Epithelial cell of proximal tubule (primary cell): Measurements from ENCODE around the gene PTGER3. TPM values are rescaled to one million over a fixed set of nuclear protein-coding genes. Genes with fewer than 3 reads are reported as not detected.

Source experiments
- DNase-seq: peaks from one replicate; pipeline ENCODE4 v3.0.0-alpha.2; 2011; ENCODE audit warnings: low read depth
- H3K4me3 ChIP-seq: 2 replicates; pipeline ENCODE4 v1.5.1; 2011; ENCODE audit warnings: low read depth, mild to moderate bottlenecking, low read length
- total RNA-seq: library from RNA; depleted of rRNA; stranded (reverse); fragments of >200 nt; gene quantifications from 2 replicates; pipeline ENCODE4 v1.2.3, GENCODE V29; 2015
- TF ChIP-seq, protein P1 (sequence below): conservative IDR thresholded peaks from 2 replicates; pipeline ENCODE4 v1.5.1; 2012; ENCODE audit warnings: low read depth, mild to moderate bottlenecking, low read length

The PTGER3 gene
- total RNA-seq, 1 donor from 2014 or later, result 0.75 TPM

- no peak overlapping the region for H3K4me3 ChIP-seq
- TF ChIP-seq, protein P1, sequence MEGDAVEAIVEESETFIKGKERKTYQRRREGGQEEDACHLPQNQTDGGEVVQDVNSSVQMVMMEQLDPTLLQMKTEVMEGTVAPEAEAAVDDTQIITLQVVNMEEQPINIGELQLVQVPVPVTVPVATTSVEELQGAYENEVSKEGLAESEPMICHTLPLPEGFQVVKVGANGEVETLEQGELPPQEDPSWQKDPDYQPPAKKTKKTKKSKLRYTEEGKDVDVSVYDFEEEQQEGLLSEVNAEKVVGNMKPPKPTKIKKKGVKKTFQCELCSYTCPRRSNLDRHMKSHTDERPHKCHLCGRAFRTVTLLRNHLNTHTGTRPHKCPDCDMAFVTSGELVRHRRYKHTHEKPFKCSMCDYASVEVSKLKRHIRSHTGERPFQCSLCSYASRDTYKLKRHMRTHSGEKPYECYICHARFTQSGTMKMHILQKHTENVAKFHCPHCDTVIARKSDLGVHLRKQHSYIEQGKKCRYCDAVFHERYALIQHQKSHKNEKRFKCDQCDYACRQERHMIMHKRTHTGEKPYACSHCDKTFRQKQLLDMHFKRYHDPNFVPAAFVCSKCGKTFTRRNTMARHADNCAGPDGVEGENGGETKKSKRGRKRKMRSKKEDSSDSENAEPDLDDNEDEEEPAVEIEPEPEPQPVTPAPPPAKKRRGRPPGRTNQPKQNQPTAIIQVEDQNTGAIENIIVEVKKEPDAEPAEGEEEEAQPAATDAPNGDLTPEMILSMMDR, result no peak
- no peak for DNase-seq
Measured at GRCh38 chr1:71041806-71042205, 5.8 kb downstream of the PTGER3 start.

DNA sequence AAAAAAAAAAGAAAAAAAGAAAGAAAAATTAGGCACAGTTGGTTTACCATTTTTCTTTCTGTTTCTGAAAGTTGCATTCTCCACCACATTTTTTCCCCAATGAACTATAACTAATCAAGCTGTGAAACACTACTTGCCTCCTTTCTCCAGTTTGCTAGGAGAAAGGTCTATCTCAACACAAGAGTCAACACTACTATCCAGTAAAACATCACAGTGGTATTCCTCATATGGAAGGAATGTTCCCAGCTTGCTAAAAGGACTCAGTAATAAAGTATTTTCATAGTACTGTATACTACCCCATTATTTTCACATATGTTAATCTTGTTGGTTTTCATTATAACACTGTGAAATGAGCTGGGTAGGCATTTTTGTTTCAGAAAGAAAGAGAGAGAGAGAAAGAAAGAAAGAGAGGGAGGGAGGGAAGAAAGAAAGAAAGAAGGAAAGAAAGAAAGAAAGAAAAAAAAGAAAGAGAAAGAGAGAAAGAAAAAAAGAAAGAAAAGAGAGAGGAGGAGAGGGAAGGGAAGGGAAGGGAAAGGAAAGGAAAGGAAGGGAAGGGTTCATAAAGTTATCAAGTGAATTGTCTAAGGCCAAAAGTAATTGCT is 7.9 kb downstream of the PTGER3 start:
- TF ChIP-seq, protein P1, result no peak
- no peak for DNase-seq
- no peak overlapping the region for H3K4me3 ChIP-seq

DNA sequence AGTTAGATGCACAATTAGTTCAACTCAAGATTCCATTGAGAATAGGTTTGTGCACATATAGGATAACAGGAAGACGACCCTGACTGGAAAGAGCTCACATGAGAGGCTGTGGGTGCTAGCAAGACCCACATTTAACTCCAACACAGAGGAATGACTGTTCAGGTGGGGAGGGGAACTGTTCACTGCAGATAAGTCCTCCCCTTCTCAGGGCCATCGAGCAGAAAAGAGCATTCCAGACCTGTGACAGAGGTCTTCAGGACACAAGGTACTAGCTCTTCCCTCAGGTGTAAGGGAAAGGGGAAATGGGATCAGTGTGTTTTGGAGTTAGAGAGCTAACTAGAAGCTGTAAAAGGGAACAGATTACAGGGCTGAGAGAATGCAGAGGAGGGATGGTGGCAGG is 8.7 kb downstream of the PTGER3 start:
- DNase-seq, result no peak
- H3K4me3 ChIP-seq, result no peak overlapping the region
- TF ChIP-seq, protein P1, result no peak

GRCh38 chr1:71037829-71038620 is 9.6 kb downstream of the PTGER3 start:
- DNase-seq, result no peak
- H3K4me3 ChIP-seq, result no peak overlapping the region
- TF ChIP-seq, protein P1, result no peak

- DNase-seq, result no peak
- no peak overlapping the region for H3K4me3 ChIP-seq
- TF ChIP-seq, protein P1, result no peak
Measured at GRCh38 chr1:71037066-71037465, 10.6 kb downstream of the PTGER3 start.

GRCh38 chr1:71033136-71033535 is 14.5 kb downstream of the PTGER3 start:
- no peak overlapping the region for H3K4me3 ChIP-seq
- TF ChIP-seq, protein P1, result no peak
- no peak for DNase-seq
